Suprapubic skin (tissue), 4 donors: ENCODE results near the gene ME2. TPM values are rescaled to one million over a fixed set of nuclear protein-coding genes. Genes with fewer than 3 reads are reported as not detected.
"Not testable (repeated sequence)": the region's sequence is repeated elsewhere in the genome, so short reads cannot be mapped to it uniquely, and the experiment has no call there.

ENCODE experiments used
- DNase-seq, 2 donors: peaks; one replicate each; pipeline ENCODE4 v3.0.0-alpha.2; 2019; ENCODE audit warnings: low spot score in 2 of 2
- H3K27ac ChIP-seq: fragments of 200-600 bp; sonication (generic); one replicate; pipeline ENCODE4 v1.5.1; 2019
- H3K27me3 ChIP-seq: fragments of 200-600 bp; sonication (generic); one replicate; pipeline ENCODE4 v1.5.1; 2019
- H3K36me3 ChIP-seq: fragments of 200-600 bp; sonication (generic); one replicate; pipeline ENCODE4 v1.5.1; 2019
- H3K4me1 ChIP-seq: fragments of 200-600 bp; sonication (generic); one replicate; pipeline ENCODE4 v1.5.1; 2019
- H3K4me3 ChIP-seq: fragments of 200-600 bp; sonication (generic); one replicate; pipeline ENCODE4 v1.5.1; 2019; ENCODE audit warnings: mild to moderate bottlenecking
- H3K9me3 ChIP-seq: fragments of 200-600 bp; sonication (generic); one replicate; pipeline ENCODE4 v1.5.1; 2019
- CTCF ChIP-seq, 2 donors: fragments of 200-600 bp in 1 of 2; fragments of 450-650 bp in 1 of 2; sonication (generic) in 1 of 2; IDR thresholded peaks; one replicate each; pipeline ENCODE4 v1.5.1; 2016 to 2019; ENCODE audit warnings: antibody characterized with exemption in 2 of 2, mild to moderate bottlenecking in 1 of 2, moderate library complexity in 1 of 2
- EP300 ChIP-seq: sonication (generic); formaldehyde crosslinking; IDR thresholded peaks from one replicate; pipeline ENCODE4 v1.6.1; 2017; ENCODE audit warnings: antibody characterized with exemption
- POLR2A ChIP-seq, 2 donors: fragments of 450-650 bp; IDR thresholded peaks; one replicate each; pipeline ENCODE4 v1.6.1; 2017; ENCODE audit warnings: antibody characterized with exemption in 2 of 2, mild to moderate bottlenecking in 2 of 2, moderate library complexity in 2 of 2
- POLR2AphosphoS5 ChIP-seq, 3 donors: sonication (generic); formaldehyde crosslinking; IDR thresholded peaks; one replicate each; pipeline ENCODE4 v1.6.1; 2017; ENCODE audit warnings: antibody characterized with exemption in 3 of 3
- WGBS: methylation state at CpG from one replicate; pipeline ENCODE4 v1.1.5; 2018; 5-methylcytosine and 5-hydroxymethylcytosine counted together
- total RNA-seq, 4 donors: library from RNA; depleted of rRNA; stranded (reverse); fragments of >200 nt; gene quantifications; one replicate each; pipeline ENCODE4 v1.1.0, GENCODE V29; 2016

The ME2 gene
- total RNA-seq: 10 to 100 TPM; 18.7 to 29.3 (median 25.4) TPM

GRCh38 chr18:50878345-50879301, at the start of gene ME2:
TSS of gene ME2 (plus strand) at chr18:50879118. CDS start at chr18:50895821, 16,703 bp downstream.
- peak; percentile 94 to 95 for DNase-seq
- peak within 1 kb of the TSS; percentile 98 for H3K27ac ChIP-seq
- TF ChIP-seq CTCF (IDR thresholded peaks at IDR 0.05) (no peak), EP300 (no peak), POLR2A (IDR thresholded peaks at IDR 0.05) (peak; percentile 28 to 84), POLR2AphosphoS5 (IDR thresholded peaks at IDR 0.05) (peak in 1 of 3 donors; percentile 10)
- peak within 1 kb of the TSS; percentile 98 for H3K4me3 ChIP-seq
- H3K36me3 ChIP-seq: no peaks in the 10 kb centered on the region
- no peaks in the 10 kb centered on the region for H3K27me3 ChIP-seq
- WGBS: under 1% methylated on average over 52 of the region's 78 CpGs
- peaks cover 31% of the 10 kb centered on the region for H3K4me1 ChIP-seq
- H3K9me3 ChIP-seq: no peaks in the 10 kb centered on the region

- 92% methylated on average over 5 of the region's 5 CpGs for WGBS
- Histone ChIP-seq H3K4me3 (no peak overlapping the region), H3K9me3 (no peaks in the 10 kb centered on the region), H3K4me1 (no peaks in the 10 kb centered on the region), H3K27me3 (no peaks in the 10 kb centered on the region), H3K36me3 (no peaks in the 10 kb centered on the region), H3K27ac (no peak overlapping the region)
- no peak for TF ChIP-seq POLR2A (IDR thresholded peaks at IDR 0.05)
- no peak for TF ChIP-seq POLR2AphosphoS5 (IDR thresholded peaks at IDR 0.05)
- TF ChIP-seq CTCF (IDR thresholded peaks at IDR 0.05): no peak
- TF ChIP-seq EP300: no peak
- no peak for DNase-seq
Observed at GRCh38 chr18:50829644-50830043, 49.3 kb upstream of the ME2 start.

GRCh38 chr18:50830544-50830943, 48.4 kb upstream of the ME2 start:
- no peak for DNase-seq
- H3K27ac ChIP-seq: no peak overlapping the region
- TF ChIP-seq POLR2A (IDR thresholded peaks at IDR 0.05) (no peak), POLR2AphosphoS5 (IDR thresholded peaks at IDR 0.05) (no peak), CTCF (IDR thresholded peaks at IDR 0.05) (no peak), EP300 (no peak)
- H3K36me3 ChIP-seq: no peaks in the 10 kb centered on the region
- WGBS: 90% methylated on average over 5 of the region's 5 CpGs
- no peaks in the 10 kb centered on the region for H3K9me3 ChIP-seq
- H3K4me1 ChIP-seq: no peaks in the 10 kb centered on the region
- no peak overlapping the region for H3K4me3 ChIP-seq
- no peaks in the 10 kb centered on the region for H3K27me3 ChIP-seq

GRCh38 chr18:50832754-50833153, 46.2 kb upstream of the ME2 start:
- Histone ChIP-seq H3K9me3 (no peaks in the 10 kb centered on the region), H3K27ac (no peak overlapping the region), H3K4me3 (no peak overlapping the region), H3K4me1 (no peaks in the 10 kb centered on the region), H3K36me3 (no peaks in the 10 kb centered on the region), H3K27me3 (no peaks in the 10 kb centered on the region)
- no peak for DNase-seq
- WGBS: 83% methylated on average over 2 of the region's 2 CpGs
- TF ChIP-seq POLR2A (IDR thresholded peaks at IDR 0.05) (no peak), EP300 (no peak)

- H3K36me3 ChIP-seq, H3K27me3 ChIP-seq, H3K4me3 ChIP-seq, H3K27ac ChIP-seq, H3K9me3 ChIP-seq, H3K4me1 ChIP-seq, DNase-seq: not testable (repeated sequence)
- WGBS: 94% methylated on average over 7 of the region's 7 CpGs
Observed at GRCh38 chr18:50833496-50833895, 45.4 kb upstream of the ME2 start.

DNA sequence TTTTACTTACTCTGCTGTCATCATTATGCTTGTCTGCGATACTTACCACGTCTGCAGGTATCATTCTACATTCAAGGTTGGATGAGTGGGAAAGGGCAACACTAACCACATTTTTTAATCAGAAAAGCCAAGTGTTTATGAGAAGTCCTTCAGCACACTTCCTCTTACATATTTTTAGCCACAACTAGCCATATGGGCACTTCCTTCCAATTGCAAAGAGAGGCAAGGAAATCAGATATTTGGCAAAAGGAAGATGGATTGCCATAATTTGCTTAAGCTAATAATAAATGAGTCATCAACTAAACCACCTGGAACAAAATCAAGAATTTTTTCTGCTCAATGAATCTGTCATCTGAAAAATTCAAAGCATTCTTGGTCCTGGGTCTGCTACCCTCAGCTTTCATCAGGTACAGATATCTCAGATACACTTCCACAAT, 42.4 kb upstream of the ME2 start:
- Histone ChIP-seq H3K27ac (no peak overlapping the region), H3K36me3 (no peaks in the 10 kb centered on the region), H3K4me1 (no peaks in the 10 kb centered on the region), H3K27me3 (no peaks in the 10 kb centered on the region), H3K4me3 (no peak overlapping the region), H3K9me3 (no peaks in the 10 kb centered on the region)
- TF ChIP-seq EP300 (no peak), CTCF (IDR thresholded peaks at IDR 0.05) (no peak), POLR2A (IDR thresholded peaks at IDR 0.05) (no peak), POLR2AphosphoS5 (IDR thresholded peaks at IDR 0.05) (no peak)
- DNase-seq: no peak
- 61% methylated on average over 2 of the region's 2 CpGs for WGBS
